WTC11 (cell line): ENCODE data around the gene U2AF2.

Source experiments
- CREM ChIP-seq: sonication (generic); formaldehyde crosslinking; IDR thresholded peaks from 2 replicates; pipeline ENCODE4 v1.8.1; 2022; ENCODE audit warnings: mild to moderate bottlenecking, missing genetic modification reagents, moderate library complexity
- MXD4 ChIP-seq: fragments of 250-450 bp; sonication (Bioruptor Pico); IDR thresholded peaks from 2 replicates; pipeline ENCODE4 v1.8.0; 2021; ENCODE audit warnings: mild to moderate bottlenecking, moderate library complexity, borderline replicate concordance
- TF ChIP-seq, protein P1 (sequence below): fragments of 200-600 bp; IDR thresholded peaks from 2 replicates; pipeline ENCODE4 v1.8.0; 2022; ENCODE audit warnings: antibody characterized with exemption
- TF ChIP-seq, protein P2 (sequence below): sonication (generic); formaldehyde crosslinking; IDR thresholded peaks from 2 replicates; pipeline ENCODE4 v1.8.0; 2022; ENCODE audit warnings: mild to moderate bottlenecking, missing genetic modification reagents
- TF ChIP-seq, protein P3 (sequence below): sonication (generic); formaldehyde crosslinking; IDR thresholded peaks from 2 replicates; pipeline ENCODE4 v1.8.1; 2022; ENCODE audit warnings: low read depth, missing genetic modification reagents, borderline replicate concordance
- TF ChIP-seq, protein P4 (sequence below): sonication (generic); formaldehyde crosslinking; IDR thresholded peaks from 2 replicates; pipeline ENCODE4 v1.8.1; 2023; ENCODE audit warnings: mild to moderate bottlenecking, missing genetic modification reagents, moderate library complexity
- TF ChIP-seq, protein P5 (sequence below): fragments of 250-450 bp; sonication (Bioruptor Pico); conservative IDR thresholded peaks from 2 replicates; pipeline ENCODE4 v1.9.0; 2021; ENCODE audit warnings: mild to moderate bottlenecking
- TF ChIP-seq, protein P6 (sequence below): sonication (generic); formaldehyde crosslinking; conservative IDR thresholded peaks from 2 replicates; pipeline ENCODE4 v1.8.1; 2022; ENCODE audit warnings: mild to moderate bottlenecking, missing genetic modification reagents

DNA sequence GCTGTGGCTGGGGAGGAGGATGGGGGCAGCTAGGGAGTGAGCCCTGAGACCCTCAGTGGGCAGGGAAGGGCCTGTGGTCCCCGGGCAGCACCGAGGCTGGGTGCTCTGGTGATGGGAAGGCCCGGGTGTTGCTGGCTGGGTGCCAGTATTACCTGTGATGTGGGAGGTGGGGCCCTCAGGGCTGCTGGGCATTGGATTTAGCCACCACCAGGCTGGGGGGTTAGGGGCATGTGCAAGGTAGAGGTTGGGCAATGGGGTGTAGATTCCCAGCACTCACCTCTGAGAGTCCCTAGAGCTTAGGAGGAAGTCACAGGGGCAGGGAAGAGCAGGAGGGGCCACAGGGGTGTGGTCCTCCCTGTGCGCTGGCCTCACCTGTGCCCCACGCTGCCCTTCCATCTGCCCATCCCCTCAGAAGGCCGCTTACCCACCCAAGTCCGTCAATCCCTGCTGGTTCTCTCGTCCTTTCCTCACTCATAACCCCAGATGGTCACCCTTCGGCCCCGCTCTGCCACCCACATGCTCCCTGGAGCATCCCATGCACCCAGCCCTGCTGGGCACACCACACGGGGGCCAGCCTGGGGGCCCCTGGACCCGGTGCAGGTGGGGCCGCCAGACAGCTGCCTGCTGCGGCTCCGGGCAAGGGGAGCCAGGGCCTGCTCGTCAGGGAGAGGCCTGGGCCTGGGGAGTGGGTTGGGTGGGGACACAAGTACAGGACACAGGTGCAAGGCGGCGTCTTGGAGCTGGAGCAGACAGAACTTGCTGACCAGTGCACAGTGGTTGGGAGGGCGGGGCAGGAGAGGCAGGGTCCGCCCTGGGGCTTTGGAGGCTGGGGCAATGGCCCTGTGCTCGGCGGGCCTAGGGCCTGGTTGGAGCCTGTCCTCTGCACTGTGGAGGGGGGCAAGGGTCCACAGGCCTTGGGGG lies 32.7 kb downstream of the U2AF2 start:
- TF ChIP-seq, protein P1, sequence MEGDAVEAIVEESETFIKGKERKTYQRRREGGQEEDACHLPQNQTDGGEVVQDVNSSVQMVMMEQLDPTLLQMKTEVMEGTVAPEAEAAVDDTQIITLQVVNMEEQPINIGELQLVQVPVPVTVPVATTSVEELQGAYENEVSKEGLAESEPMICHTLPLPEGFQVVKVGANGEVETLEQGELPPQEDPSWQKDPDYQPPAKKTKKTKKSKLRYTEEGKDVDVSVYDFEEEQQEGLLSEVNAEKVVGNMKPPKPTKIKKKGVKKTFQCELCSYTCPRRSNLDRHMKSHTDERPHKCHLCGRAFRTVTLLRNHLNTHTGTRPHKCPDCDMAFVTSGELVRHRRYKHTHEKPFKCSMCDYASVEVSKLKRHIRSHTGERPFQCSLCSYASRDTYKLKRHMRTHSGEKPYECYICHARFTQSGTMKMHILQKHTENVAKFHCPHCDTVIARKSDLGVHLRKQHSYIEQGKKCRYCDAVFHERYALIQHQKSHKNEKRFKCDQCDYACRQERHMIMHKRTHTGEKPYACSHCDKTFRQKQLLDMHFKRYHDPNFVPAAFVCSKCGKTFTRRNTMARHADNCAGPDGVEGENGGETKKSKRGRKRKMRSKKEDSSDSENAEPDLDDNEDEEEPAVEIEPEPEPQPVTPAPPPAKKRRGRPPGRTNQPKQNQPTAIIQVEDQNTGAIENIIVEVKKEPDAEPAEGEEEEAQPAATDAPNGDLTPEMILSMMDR, result no peak
- TF ChIP-seq CREM (CRISPR knock-in tag) (no peak), MXD4 (no peak)
- TF ChIP-seq, protein P2, sequence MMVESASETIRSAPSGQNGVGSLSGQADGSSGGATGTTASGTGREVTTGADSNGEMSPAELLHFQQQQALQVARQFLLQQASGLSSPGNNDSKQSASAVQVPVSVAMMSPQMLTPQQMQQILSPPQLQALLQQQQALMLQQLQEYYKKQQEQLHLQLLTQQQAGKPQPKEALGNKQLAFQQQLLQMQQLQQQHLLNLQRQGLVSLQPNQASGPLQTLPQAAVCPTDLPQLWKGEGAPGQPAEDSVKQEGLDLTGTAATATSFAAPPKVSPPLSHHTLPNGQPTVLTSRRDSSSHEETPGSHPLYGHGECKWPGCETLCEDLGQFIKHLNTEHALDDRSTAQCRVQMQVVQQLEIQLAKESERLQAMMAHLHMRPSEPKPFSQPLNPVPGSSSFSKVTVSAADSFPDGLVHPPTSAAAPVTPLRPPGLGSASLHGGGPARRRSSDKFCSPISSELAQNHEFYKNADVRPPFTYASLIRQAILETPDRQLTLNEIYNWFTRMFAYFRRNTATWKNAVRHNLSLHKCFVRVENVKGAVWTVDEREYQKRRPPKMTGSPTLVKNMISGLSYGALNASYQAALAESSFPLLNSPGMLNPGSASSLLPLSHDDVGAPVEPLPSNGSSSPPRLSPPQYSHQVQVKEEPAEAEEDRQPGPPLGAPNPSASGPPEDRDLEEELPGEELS (CRISPR knock-in tag), result no peak
- TF ChIP-seq, protein P3, sequence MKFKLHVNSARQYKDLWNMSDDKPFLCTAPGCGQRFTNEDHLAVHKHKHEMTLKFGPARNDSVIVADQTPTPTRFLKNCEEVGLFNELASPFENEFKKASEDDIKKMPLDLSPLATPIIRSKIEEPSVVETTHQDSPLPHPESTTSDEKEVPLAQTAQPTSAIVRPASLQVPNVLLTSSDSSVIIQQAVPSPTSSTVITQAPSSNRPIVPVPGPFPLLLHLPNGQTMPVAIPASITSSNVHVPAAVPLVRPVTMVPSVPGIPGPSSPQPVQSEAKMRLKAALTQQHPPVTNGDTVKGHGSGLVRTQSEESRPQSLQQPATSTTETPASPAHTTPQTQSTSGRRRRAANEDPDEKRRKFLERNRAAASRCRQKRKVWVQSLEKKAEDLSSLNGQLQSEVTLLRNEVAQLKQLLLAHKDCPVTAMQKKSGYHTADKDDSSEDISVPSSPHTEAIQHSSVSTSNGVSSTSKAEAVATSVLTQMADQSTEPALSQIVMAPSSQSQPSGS, result no peak
- TF ChIP-seq, protein P4, sequence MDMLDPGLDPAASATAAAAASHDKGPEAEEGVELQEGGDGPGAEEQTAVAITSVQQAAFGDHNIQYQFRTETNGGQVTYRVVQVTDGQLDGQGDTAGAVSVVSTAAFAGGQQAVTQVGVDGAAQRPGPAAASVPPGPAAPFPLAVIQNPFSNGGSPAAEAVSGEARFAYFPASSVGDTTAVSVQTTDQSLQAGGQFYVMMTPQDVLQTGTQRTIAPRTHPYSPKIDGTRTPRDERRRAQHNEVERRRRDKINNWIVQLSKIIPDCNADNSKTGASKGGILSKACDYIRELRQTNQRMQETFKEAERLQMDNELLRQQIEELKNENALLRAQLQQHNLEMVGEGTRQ, result no peak
- TF ChIP-seq, protein P5, sequence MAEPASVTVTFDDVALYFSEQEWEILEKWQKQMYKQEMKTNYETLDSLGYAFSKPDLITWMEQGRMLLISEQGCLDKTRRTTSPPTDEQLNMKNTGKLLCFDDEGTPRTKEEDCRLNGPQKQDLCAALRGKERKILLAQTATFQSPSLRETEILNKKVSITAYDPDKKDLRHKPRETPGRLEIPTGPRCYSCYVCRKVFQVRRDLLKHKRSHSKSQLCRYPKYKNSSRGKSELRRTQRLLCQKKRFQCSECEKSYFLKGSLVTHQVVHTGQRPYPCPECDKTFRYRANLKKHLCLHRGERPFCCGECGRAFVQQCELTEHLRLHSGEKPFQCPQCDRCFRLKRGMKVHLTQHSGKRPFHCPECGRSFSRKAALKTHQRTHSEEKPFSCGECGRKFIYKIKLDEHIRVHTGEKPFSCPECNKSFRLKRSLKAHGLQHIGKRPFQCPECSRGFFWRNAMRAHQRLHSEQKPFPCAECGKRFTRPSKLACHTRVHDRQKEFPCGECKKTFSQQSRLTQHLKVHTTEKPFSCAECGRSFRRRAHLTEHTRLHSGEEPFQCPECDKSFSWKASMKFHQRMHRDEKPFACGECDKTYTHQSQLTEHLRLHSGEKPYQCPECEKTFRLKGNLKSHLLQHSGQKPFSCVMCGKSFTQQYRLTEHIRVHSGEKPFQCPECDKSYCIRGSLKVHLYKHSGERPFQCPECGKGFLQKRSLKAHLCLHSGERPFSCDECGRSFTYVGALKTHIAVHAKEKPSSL, result no peak
- TF ChIP-seq, protein P6, sequence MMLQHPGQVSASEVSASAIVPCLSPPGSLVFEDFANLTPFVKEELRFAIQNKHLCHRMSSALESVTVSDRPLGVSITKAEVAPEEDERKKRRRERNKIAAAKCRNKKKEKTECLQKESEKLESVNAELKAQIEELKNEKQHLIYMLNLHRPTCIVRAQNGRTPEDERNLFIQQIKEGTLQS (CRISPR knock-in tag), result no peak
